K562 (cell line): ENCODE results near the gene ATP8B2. TPM values are rescaled to one million over a fixed set of nuclear protein-coding genes. Genes with fewer than 3 reads are reported as not detected.

Experiments
- ARID3A ChIP-seq: IDR thresholded peaks from 2 replicates; pipeline ENCODE4 v1.6.1; 2012; ENCODE audit warnings: low read depth, low read length, improper control_type of control experiment, borderline replicate concordance
- ATF7 ChIP-seq: fragments of 450-650 bp; IDR thresholded peaks from 2 replicates; pipeline ENCODE4 v1.7.1; 2014; ENCODE audit warnings: mild to moderate bottlenecking, moderate library complexity
- CHD2 ChIP-seq: IDR thresholded peaks from 2 replicates; pipeline ENCODE4 v1.6.1; 2011; ENCODE audit warnings: low read depth, low read length
- E4F1 ChIP-seq: fragments of 250-450 bp; sonication (Bioruptor Pico); IDR thresholded peaks from 2 replicates; pipeline ENCODE4 v1.5.0; 2021; ENCODE audit warnings: mild to moderate bottlenecking, borderline replicate concordance
- HLTF ChIP-seq: fragments of 450-650 bp; IDR thresholded peaks from 2 replicates; pipeline ENCODE4 v1.6.1; 2016
- LEF1 ChIP-seq: fragments of 450-650 bp; IDR thresholded peaks from 2 replicates; pipeline ENCODE4 v1.6.1; 2016; ENCODE audit warnings: mild to moderate bottlenecking
- NFYB ChIP-seq: IDR thresholded peaks from 2 replicates; pipeline ENCODE4 v1.6.1; 2011; ENCODE audit warnings: mild to moderate bottlenecking, moderate library complexity; ENCODE audit not compliant: insufficient read length; ENCODE audit errors: extremely low read depth
- NONO ChIP-seq, 2 experiments: fragments of 200-400 bp in 1 of 2; fragments of 450-650 bp in 1 of 2; formaldehyde crosslinking in 1 of 2; IDR thresholded peaks; 2 replicates each; pipeline ENCODE4 v1.6.1; 2017; ENCODE audit warnings: low read depth in 2 of 2, mild to moderate bottlenecking in 2 of 2, moderate library complexity in 2 of 2, low read length in 1 of 2
- PCBP2 ChIP-seq: fragments of 200-400 bp; formaldehyde crosslinking; IDR thresholded peaks from 2 replicates; pipeline ENCODE4 v1.6.1; 2018; ENCODE audit warnings: low read length, low read depth, mild to moderate bottlenecking, moderate library complexity; ENCODE audit not compliant: poor library complexity, severe bottlenecking
- PREB ChIP-seq: sonication (generic); formaldehyde crosslinking; IDR thresholded peaks from 2 replicates; pipeline ENCODE4 v1.8.1; 2023; ENCODE audit warnings: mild to moderate bottlenecking, missing genetic modification reagents
- PTTG1 ChIP-seq: fragments of 450-650 bp; IDR thresholded peaks from 2 replicates; pipeline ENCODE4 v1.6.1; 2016; ENCODE audit warnings: low read depth, mild to moderate bottlenecking, missing genetic modification characterization, missing compliant biosample characterization
- RBM14 ChIP-seq: fragments of 200-400 bp; formaldehyde crosslinking; IDR thresholded peaks from 2 replicates; pipeline ENCODE4 v1.6.1; 2018; ENCODE audit warnings: low read depth, mild to moderate bottlenecking, low read length, moderate library complexity, borderline replicate concordance; ENCODE audit not compliant: insufficient read depth
- SOX6 ChIP-seq: fragments of 450-650 bp; IDR thresholded peaks from 2 replicates; pipeline ENCODE4 v1.6.1; 2014; ENCODE audit warnings: mild to moderate bottlenecking
- SP2 ChIP-seq: IDR thresholded peaks from 2 replicates; pipeline ENCODE4 v1.6.1; 2011; ENCODE audit warnings: mild to moderate bottlenecking, low read depth, low read length, moderate library complexity; ENCODE audit not compliant: poor library complexity, severe bottlenecking; ENCODE audit errors: extremely low read depth
- SRF ChIP-seq, 2 experiments: fragments of 250-450, 450-650 bp in 1 of 2; sonication (Bioruptor Pico) in 1 of 2; sonication (generic) in 1 of 2; formaldehyde crosslinking; IDR thresholded peaks; 2 replicates each; pipeline versions ENCODE4 v1.5.0 to v1.5.1; 2020 to 2022; ENCODE audit warnings: mild to moderate bottlenecking in 1 of 2, missing genetic modification reagents in 1 of 2
- TAF9B ChIP-seq: fragments of 450-650 bp; IDR thresholded peaks from 2 replicates; pipeline ENCODE4 v1.6.1; 2018; ENCODE audit warnings: mild to moderate bottlenecking; ENCODE audit not compliant: partially characterized antibody
- XRCC5 ChIP-seq: fragments of 200-400 bp; formaldehyde crosslinking; IDR thresholded peaks from 2 replicates; pipeline ENCODE4 v1.6.1; 2017; ENCODE audit warnings: low read depth, mild to moderate bottlenecking, low read length
- ZBTB26 ChIP-seq: fragments of 450-650 bp; formaldehyde crosslinking; IDR thresholded peaks from 2 replicates; pipeline ENCODE4 v1.4.0; 2022; ENCODE audit warnings: missing genetic modification characterization
- ZNF431 ChIP-seq: sonication (generic); formaldehyde crosslinking; IDR thresholded peaks from 2 replicates; pipeline ENCODE4 v1.8.0; 2022; ENCODE audit warnings: mild to moderate bottlenecking, missing genetic modification reagents
- ZNF668 ChIP-seq: fragments of 250-450 bp; sonication (Bioruptor Pico); IDR thresholded peaks from 2 replicates; pipeline ENCODE4 v1.8.0; 2022; ENCODE audit warnings: mild to moderate bottlenecking, inconsistent platforms
- ZNF75A ChIP-seq: fragments of 450-650 bp; formaldehyde crosslinking; IDR thresholded peaks from 2 replicates; pipeline ENCODE4 v1.4.0; 2020; ENCODE audit warnings: mild to moderate bottlenecking
- polyA plus RNA-seq, 8 experiments: library from polyadenylated mRNA; depleted of rRNA in 4 of 8; stranded (reverse) in 5 of 8; unstranded in 3 of 8; fragments of >200 nt; fragmentation: Nextera tagmentation in 2 of 8; fragmentation: Illumina TruSeq in 1 of 8; extraction: Ambion mirVana in 2 of 8; extraction: Trizol in 1 of 8; gene quantifications; 2 replicates each; pipeline versions ENCODE4 v1.2.1 to v1.2.3, GENCODE V29; 2011 to 2014; ENCODE audit warnings: inconsistent platforms in 1 of 8, missing spikeins in 1 of 8
- total RNA-seq, 7 experiments: library from RNA; depleted of rRNA in 6 of 7; stranded (reverse); fragments of >200 nt in 6 of 7; fragmentation: Illumina TruSeq in 2 of 7; extraction: Trizol in 2 of 7; gene quantifications; 2 replicates each; pipeline versions ENCODE4 v1.2.1 to v1.2.3, GENCODE V29; 2011 to 2021; ENCODE audit warnings: low replicate concordance in 1 of 7

ATP8B2 gene
- total and polyA plus RNA-seq, 9 of the 15 experiments (the other 6 are each of a cell fraction or from before 2014, with no cell fraction given) = 0.27 to 33.2 (median 18.4) TPM

- no peak for TF ChIP-seq NFYB
- no peak for TF ChIP-seq CHD2
- TF ChIP-seq SP2 = no peak
- TF ChIP-seq ZNF75A = no peak
- 0 out of 2 replicates have a peak, but pooled peaks have one; percentile 71 for TF ChIP-seq XRCC5
- no peak for TF ChIP-seq LEF1
- peak in 1 of 2 experiments; percentile 33; a peak in 1 of 4 replicates for TF ChIP-seq SRF (CRISPR knock-in tag; IDR thresholded peaks at IDR 0.05)
- no peak for TF ChIP-seq SOX6
- TF ChIP-seq ZNF668 = no peak
- TF ChIP-seq E4F1 (CRISPR knock-in tag) = no peak
- no peak for TF ChIP-seq PCBP2
- no peak for TF ChIP-seq ZBTB26
- TF ChIP-seq ATF7 = 0 out of 2 replicates have a peak, but pooled peaks have one; percentile 12
- TF ChIP-seq PREB (CRISPR knock-in tag) = no peak
- TF ChIP-seq RBM14 = no peak
- 0 out of 2 replicates have a peak, but pooled peaks have one; percentile 35 for TF ChIP-seq ARID3A
- 0 out of 2 replicates have a peak, but pooled peaks have one; percentile 26 for TF ChIP-seq HLTF
- no peak for TF ChIP-seq PTTG1 (tag)
- no peak for TF ChIP-seq TAF9B
- TF ChIP-seq NONO (IDR thresholded peaks at IDR 0.05; ENCODE audit: low read depth in 2 of 2, low read length in 1 of 2) = no peak
- no peak for TF ChIP-seq ZNF431 (CRISPR knock-in tag)
Observed at GRCh38 chr1:154324669-154325582, at the start of gene ATP8B2 (continued).
